HCT116 (cell line): ENCODE data around the gene APBA2. TPM values are rescaled to one million over a fixed set of nuclear protein-coding genes. Genes with fewer than 3 reads are reported as not detected.

Source experiments
- ATAC-seq: fragments of 200-7000 bp; cut with Tn5 transposase; 2 replicates; pipeline ENCODE4 v1.9.1; 2020; ENCODE audit warnings: mild to moderate bottlenecking, moderate library complexity
- BruUV-seq: library from RNA; stranded (reverse); fragments of 400-500 nt; replicated peaks from 2 replicates; lab custom pipeline; 2021; lab: Mats Ljungman, UMichigan
- CTCF ChIA-PET: fragments of 300-600 bp; sonication (Branson Sonifier 250); formaldehyde crosslinking; loops from one replicate; lab custom pipeline; 2021; ENCODE audit warnings: antibody characterized with exemption; lab: Charles Lee
- POLR2A ChIA-PET: fragments of 300-600, 350-600 bp; sonication (Branson Sonifier 250); formaldehyde crosslinking; loops from one replicate; lab custom pipeline; 2021; ENCODE audit warnings: antibody characterized with exemption; lab: Charles Lee
- RAD21 ChIA-PET, 2 experiments: fragments of 300-600 bp; sonication (Branson Sonifier 250); formaldehyde crosslinking; loops; one replicate each; lab custom pipeline; 2023; ENCODE audit warnings: low total read pairs in 2 of 2; ENCODE audit not compliant: uncharacterized antibody in 2 of 2, unreplicated experiment in 2 of 2, low non-redundant PET in 1 of 2; lab: Charles Lee
- DNase-seq: peaks from one replicate; pipeline ENCODE4 v3.0.0-alpha.2; 2010; ENCODE audit warnings: low read depth, low spot score
- H2AFZ ChIP-seq: fragments of 200-600 bp; shearing (Covaris generic), sonication (generic); 2 replicates; pipeline ENCODE4 v1.6.1; 2017; ENCODE audit warnings: low read depth, mixed run types, mixed read lengths, antibody characterized with exemption, low read length; ENCODE audit not compliant: poor library complexity, severe bottlenecking
- H3K27ac ChIP-seq: 2 replicates; pipeline ENCODE4 v1.5.1; 2012; ENCODE audit warnings: low read depth, low read length
- H3K27me3 ChIP-seq: fragments of 200-600 bp; sonication (generic); 2 replicates; pipeline ENCODE4 v1.6.1; 2016; ENCODE audit warnings: mixed run types, low read length, mixed read lengths; ENCODE audit not compliant: insufficient read depth
- H3K36me3 ChIP-seq, 2 experiments: fragments of 200-500 bp in 1 of 2; fragments of 200-600 bp in 1 of 2; sonication (Bioruptor generic) in 1 of 2; sonication (generic) in 1 of 2; 2 replicates each; pipeline versions ENCODE4 v1.5.1 to v1.6.1; 2014 to 2016; ENCODE audit warnings: low read length in 2 of 2, inconsistent platforms in 1 of 2, mixed read lengths in 1 of 2, mixed run types in 1 of 2; ENCODE audit not compliant: insufficient read depth in 2 of 2, control insufficient read depth in 1 of 2
- H3K4me1 ChIP-seq, 2 experiments: fragments of 200-600 bp in 1 of 2; sonication (generic) in 1 of 2; 2 replicates each; pipeline versions ENCODE4 v1.5.1 to v1.6.1; 2012 to 2017; ENCODE audit warnings: low read length in 2 of 2, inconsistent platforms in 1 of 2, mild to moderate bottlenecking in 1 of 2, mixed read lengths in 1 of 2, mixed run types in 1 of 2, moderate library complexity in 1 of 2; ENCODE audit not compliant: insufficient read depth in 2 of 2, control insufficient read depth in 1 of 2
- H3K4me2 ChIP-seq: fragments of 200-600 bp; sonication (generic); 2 replicates; pipeline ENCODE4 v1.6.1; 2017; ENCODE audit warnings: mixed run types, low read length, mixed read lengths
- H3K4me3 ChIP-seq, 2 experiments: fragments of 200-600 bp in 1 of 2; sonication (generic) in 1 of 2; replicated peaks in 1 of 2; 2 replicates each; pipeline ENCODE4 v1.5.1; 2011 to 2016; ENCODE audit warnings: low read length in 2 of 2, control low read depth in 1 of 2, low read depth in 1 of 2, mild to moderate bottlenecking in 1 of 2, mixed read lengths in 1 of 2, mixed run types in 1 of 2
- H3K79me2 ChIP-seq: fragments of 200-600 bp; sonication (generic); 2 replicates; pipeline ENCODE4 v1.6.1; 2017; ENCODE audit warnings: mild to moderate bottlenecking, mixed run types, low read length, moderate library complexity, mixed read lengths; ENCODE audit not compliant: insufficient read depth
- H3K9ac ChIP-seq: fragments of 200-600 bp; sonication (generic); 2 replicates; pipeline ENCODE4 v1.6.1; 2016; ENCODE audit warnings: low read length, mixed read lengths
- H3K9me2 ChIP-seq: fragments of 200-600 bp; sonication (generic), shearing (Covaris generic); 2 replicates; pipeline ENCODE4 v1.6.1; 2017; ENCODE audit warnings: mixed run types, mild to moderate bottlenecking, moderate library complexity; ENCODE audit not compliant: insufficient read depth
- H3K9me3 ChIP-seq, 2 experiments: fragments of 200-500 bp in 1 of 2; fragments of 200-600 bp in 1 of 2; sonication (Bioruptor generic) in 1 of 2; sonication (generic) in 1 of 2; 2 replicates each; pipeline ENCODE4 v1.6.1; 2014 to 2017; ENCODE audit warnings: low read length in 2 of 2, mixed read lengths in 2 of 2, inconsistent platforms in 1 of 2, low read depth in 1 of 2, mild to moderate bottlenecking in 1 of 2, mixed run types in 1 of 2, moderate library complexity in 1 of 2; ENCODE audit not compliant: control insufficient read depth in 1 of 2, insufficient read depth in 1 of 2
- H4K20me1 ChIP-seq: fragments of 200-600 bp; sonication (generic), shearing (Covaris generic); 2 replicates; pipeline ENCODE4 v1.6.1; 2017; ENCODE audit warnings: mixed run types, mild to moderate bottlenecking, moderate library complexity; ENCODE audit not compliant: insufficient read depth
- CBX3 ChIP-seq: IDR thresholded peaks from 2 replicates; pipeline ENCODE4 v1.6.1; 2012; ENCODE audit warnings: low read depth
- CEBPB ChIP-seq: IDR thresholded peaks from 2 replicates; pipeline ENCODE4 v1.6.1; 2012; ENCODE audit warnings: low read depth
- EGR1 ChIP-seq: IDR thresholded peaks from 2 replicates; pipeline ENCODE4 v1.6.1; 2012; ENCODE audit warnings: low read depth
- ELF1 ChIP-seq: IDR thresholded peaks from 2 replicates; pipeline ENCODE4 v1.6.1; 2012; ENCODE audit warnings: low read depth, borderline replicate concordance
- EZH2 ChIP-seq: fragments of 200-600 bp; sonication (generic); IDR thresholded peaks from 2 replicates; pipeline ENCODE4 v1.6.1; 2017; ENCODE audit warnings: antibody characterized with exemption, mixed run types
- FOSL1 ChIP-seq: IDR thresholded peaks from 2 replicates; pipeline ENCODE4 v1.6.1; 2012; ENCODE audit warnings: low read depth
- JUND ChIP-seq: IDR thresholded peaks from 2 replicates; pipeline ENCODE4 v1.6.1; 2012
- POLR2AphosphoS5 ChIP-seq: IDR thresholded peaks from 2 replicates; pipeline ENCODE4 v1.6.1; 2011; ENCODE audit warnings: mild to moderate bottlenecking, low read depth, low read length, moderate library complexity
- RAD21 ChIP-seq: IDR thresholded peaks from 2 replicates; pipeline ENCODE4 v1.6.1; 2012; ENCODE audit warnings: low read depth, mild to moderate bottlenecking
- SP1 ChIP-seq: IDR thresholded peaks from 2 replicates; pipeline ENCODE4 v1.6.1; 2012; ENCODE audit warnings: low read depth
- SRF ChIP-seq: IDR thresholded peaks from 2 replicates; pipeline ENCODE4 v1.6.1; 2012; ENCODE audit warnings: low read depth
- TCF7L2 ChIP-seq: IDR thresholded peaks from 2 replicates; pipeline ENCODE4 v1.7.0; 2011; ENCODE audit warnings: borderline replicate concordance, inconsistent platforms; ENCODE audit not compliant: insufficient read depth, insufficient read length; ENCODE audit errors: extremely low read depth
- YY1 ChIP-seq: IDR thresholded peaks from 2 replicates; pipeline ENCODE4 v1.6.1; 2011; ENCODE audit warnings: low read length, low read depth, moderate library complexity, mild to moderate bottlenecking; ENCODE audit not compliant: insufficient replicate concordance; ENCODE audit errors: extremely low read depth
- ZFX ChIP-seq: fragments of 450-650 bp; IDR thresholded peaks from 2 replicates; pipeline ENCODE4 v1.6.1; 2017
- ZNF274 ChIP-seq: fragments of 200-500 bp; sonication (Bioruptor generic); IDR thresholded peaks from 2 replicates; pipeline ENCODE4 v1.6.1; 2014; ENCODE audit warnings: mild to moderate bottlenecking, low read depth, low read length, inconsistent platforms
- intact Hi-C: fragments of 100-400 bp; cut with micrococcal nuclease; formaldehyde crosslinking; loops from 2 replicates; pipeline ENCODE4 v1.10.0; 2022
- total RNA-seq: library from RNA; stranded (reverse); gene quantifications from one replicate; pipeline ENCODE4 v1.2.1, GENCODE V29; 2021; ENCODE audit not compliant: unreplicated experiment
- TF ChIP-seq, protein P1 (sequence below), 3 experiments: fragments of 200-600 bp in 1 of 3; sonication (generic) in 1 of 3; IDR thresholded peaks in 2 of 3; conservative IDR thresholded peaks in 1 of 3; 2 replicates each; pipeline ENCODE4 v1.5.1; 2012 to 2017; ENCODE audit warnings: low read depth in 2 of 3, low read length in 2 of 3, antibody characterized with exemption in 1 of 3, borderline replicate concordance in 1 of 3, control low read depth in 1 of 3, mild to moderate bottlenecking in 1 of 3, mixed read lengths in 1 of 3, mixed run types in 1 of 3, moderate library complexity in 1 of 3; ENCODE audit not compliant: insufficient read depth in 1 of 3
- TF ChIP-seq, protein P2 (sequence below): IDR thresholded peaks from 2 replicates; pipeline ENCODE4 v1.6.1; 2012
- TF ChIP-seq, protein P3 (sequence below): IDR thresholded peaks from 2 replicates; pipeline ENCODE4 v1.6.1; 2012; ENCODE audit warnings: low read depth
- TF ChIP-seq, protein P4 (sequence below): IDR thresholded peaks from 2 replicates; pipeline ENCODE4 v1.6.1; 2012

Gene APBA2
- total RNA-seq, 1 experiment from 2014 or later: 0.47 TPM

DNA sequence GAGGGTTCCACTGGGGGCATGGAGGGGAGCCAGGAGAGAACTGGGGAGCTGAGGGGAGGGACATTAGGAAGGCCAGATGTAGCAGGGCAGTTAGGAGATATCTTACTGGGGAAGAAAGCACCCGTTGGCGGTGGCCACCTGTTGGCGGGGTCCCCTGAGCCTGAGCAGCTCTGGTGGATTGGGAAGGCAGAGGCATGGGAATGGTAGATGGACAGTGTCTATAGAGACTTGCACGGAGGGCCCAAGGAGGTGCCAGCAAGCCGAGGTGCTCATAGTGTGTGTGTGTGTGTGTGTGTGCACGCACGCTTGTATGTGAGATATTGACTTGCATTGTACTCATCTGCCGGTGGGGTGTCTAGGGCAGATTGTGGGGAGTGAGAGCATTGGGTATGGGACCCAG lies 179.0 kb downstream of the APBA2 start:
- intact Hi-C loops: no loop called here
- TF ChIP-seq SP1: no peak
- TF ChIP-seq TCF7L2: no peak
- TF ChIP-seq, protein P1, sequence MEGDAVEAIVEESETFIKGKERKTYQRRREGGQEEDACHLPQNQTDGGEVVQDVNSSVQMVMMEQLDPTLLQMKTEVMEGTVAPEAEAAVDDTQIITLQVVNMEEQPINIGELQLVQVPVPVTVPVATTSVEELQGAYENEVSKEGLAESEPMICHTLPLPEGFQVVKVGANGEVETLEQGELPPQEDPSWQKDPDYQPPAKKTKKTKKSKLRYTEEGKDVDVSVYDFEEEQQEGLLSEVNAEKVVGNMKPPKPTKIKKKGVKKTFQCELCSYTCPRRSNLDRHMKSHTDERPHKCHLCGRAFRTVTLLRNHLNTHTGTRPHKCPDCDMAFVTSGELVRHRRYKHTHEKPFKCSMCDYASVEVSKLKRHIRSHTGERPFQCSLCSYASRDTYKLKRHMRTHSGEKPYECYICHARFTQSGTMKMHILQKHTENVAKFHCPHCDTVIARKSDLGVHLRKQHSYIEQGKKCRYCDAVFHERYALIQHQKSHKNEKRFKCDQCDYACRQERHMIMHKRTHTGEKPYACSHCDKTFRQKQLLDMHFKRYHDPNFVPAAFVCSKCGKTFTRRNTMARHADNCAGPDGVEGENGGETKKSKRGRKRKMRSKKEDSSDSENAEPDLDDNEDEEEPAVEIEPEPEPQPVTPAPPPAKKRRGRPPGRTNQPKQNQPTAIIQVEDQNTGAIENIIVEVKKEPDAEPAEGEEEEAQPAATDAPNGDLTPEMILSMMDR (IDR thresholded peaks at IDR 0.05 in 2 of 3, conservative IDR thresholded peaks at IDR 0.05 in 1 of 3; ENCODE audit: borderline replicate concordance in 1 of 3, insufficient read depth in 1 of 3, low read depth in 2 of 3, low read length in 2 of 3): no peak
- TF ChIP-seq RAD21: no peak
- TF ChIP-seq YY1: no peak
- TF ChIP-seq, protein P2, sequence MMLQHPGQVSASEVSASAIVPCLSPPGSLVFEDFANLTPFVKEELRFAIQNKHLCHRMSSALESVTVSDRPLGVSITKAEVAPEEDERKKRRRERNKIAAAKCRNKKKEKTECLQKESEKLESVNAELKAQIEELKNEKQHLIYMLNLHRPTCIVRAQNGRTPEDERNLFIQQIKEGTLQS: no peak
- no peak for TF ChIP-seq ELF1
- no peak for TF ChIP-seq EZH2
- TF ChIP-seq ZNF274: no peak
- TF ChIP-seq FOSL1: no peak
- TF ChIP-seq POLR2AphosphoS5: no peak
- TF ChIP-seq ZFX: no peak
- no peak for TF ChIP-seq JUND
- TF ChIP-seq, protein P3, sequence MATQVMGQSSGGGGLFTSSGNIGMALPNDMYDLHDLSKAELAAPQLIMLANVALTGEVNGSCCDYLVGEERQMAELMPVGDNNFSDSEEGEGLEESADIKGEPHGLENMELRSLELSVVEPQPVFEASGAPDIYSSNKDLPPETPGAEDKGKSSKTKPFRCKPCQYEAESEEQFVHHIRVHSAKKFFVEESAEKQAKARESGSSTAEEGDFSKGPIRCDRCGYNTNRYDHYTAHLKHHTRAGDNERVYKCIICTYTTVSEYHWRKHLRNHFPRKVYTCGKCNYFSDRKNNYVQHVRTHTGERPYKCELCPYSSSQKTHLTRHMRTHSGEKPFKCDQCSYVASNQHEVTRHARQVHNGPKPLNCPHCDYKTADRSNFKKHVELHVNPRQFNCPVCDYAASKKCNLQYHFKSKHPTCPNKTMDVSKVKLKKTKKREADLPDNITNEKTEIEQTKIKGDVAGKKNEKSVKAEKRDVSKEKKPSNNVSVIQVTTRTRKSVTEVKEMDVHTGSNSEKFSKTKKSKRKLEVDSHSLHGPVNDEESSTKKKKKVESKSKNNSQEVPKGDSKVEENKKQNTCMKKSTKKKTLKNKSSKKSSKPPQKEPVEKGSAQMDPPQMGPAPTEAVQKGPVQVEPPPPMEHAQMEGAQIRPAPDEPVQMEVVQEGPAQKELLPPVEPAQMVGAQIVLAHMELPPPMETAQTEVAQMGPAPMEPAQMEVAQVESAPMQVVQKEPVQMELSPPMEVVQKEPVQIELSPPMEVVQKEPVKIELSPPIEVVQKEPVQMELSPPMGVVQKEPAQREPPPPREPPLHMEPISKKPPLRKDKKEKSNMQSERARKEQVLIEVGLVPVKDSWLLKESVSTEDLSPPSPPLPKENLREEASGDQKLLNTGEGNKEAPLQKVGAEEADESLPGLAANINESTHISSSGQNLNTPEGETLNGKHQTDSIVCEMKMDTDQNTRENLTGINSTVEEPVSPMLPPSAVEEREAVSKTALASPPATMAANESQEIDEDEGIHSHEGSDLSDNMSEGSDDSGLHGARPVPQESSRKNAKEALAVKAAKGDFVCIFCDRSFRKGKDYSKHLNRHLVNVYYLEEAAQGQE: no peak
- no peak for TF ChIP-seq SRF
- no peak for TF ChIP-seq EGR1
- TF ChIP-seq CEBPB: no peak
- no peak for TF ChIP-seq CBX3
- TF ChIP-seq, protein P4, sequence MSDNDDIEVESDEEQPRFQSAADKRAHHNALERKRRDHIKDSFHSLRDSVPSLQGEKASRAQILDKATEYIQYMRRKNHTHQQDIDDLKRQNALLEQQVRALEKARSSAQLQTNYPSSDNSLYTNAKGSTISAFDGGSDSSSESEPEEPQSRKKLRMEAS: no peak
- Histone ChIP-seq H3K9me2 (no peaks in the 10 kb centered on the region), H3K4me2 (no peak overlapping the region), H3K9me3 (no peaks in the 10 kb centered on the region), H3K36me3 (no peaks in the 10 kb centered on the region), H3K4me1 (no peaks in the 10 kb centered on the region), H3K27ac (no peak overlapping the region), H4K20me1 (no peaks in the 10 kb centered on the region), H2AFZ (no peak overlapping the region), H3K79me2 (no peaks in the 10 kb centered on the region), H3K27me3 (no peaks in the 10 kb centered on the region), H3K9ac (no peak overlapping the region), H3K4me3 (no peak overlapping the region)
- no TSS peak for BruUV-seq
- POLR2A ChIA-PET: no interaction called here
- ATAC-seq (no peak), DNase-seq (no peak)
- RAD21 ChIA-PET: no interaction called here
- CTCF ChIA-PET: no interaction called here
